Measurements from ENCODE around the gene HAPLN3. TPM values are rescaled to one million over a fixed set of nuclear protein-coding genes. Genes with fewer than 3 reads are reported as not detected.
A peak's percentile ranks its signal among the peaks of the same experiment; 100 is the strongest.

Gene HAPLN3
- total RNA-seq, 1 experiment from 2014 or later, result 42.4 TPM

DNA sequence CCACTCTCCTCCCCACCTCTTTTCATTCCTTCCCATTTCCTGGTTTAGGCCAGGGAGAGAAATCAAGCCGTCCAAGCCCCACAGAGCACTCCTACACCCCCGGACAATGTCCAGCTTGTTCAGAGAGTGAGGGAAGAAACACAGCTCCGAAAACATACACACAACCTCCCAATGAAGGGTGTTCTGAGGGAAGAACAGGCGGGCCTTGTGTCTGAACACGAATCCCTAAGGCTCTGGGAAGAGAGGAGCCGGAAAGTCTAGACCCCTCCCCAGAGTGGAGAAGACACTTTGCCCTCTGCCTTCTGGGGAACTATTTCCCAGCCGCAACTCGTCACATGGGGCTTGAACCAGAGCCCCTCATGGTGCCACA is 61.6 kb downstream of the HAPLN3 start:
- H2AFZ ChIP-seq (ENCODE audit: low read length), result no peak overlapping the region
- no peak overlapping the region for H4K91ac ChIP-seq (ENCODE audit: insufficient read length, low read depth, low read length)
- H2BK5ac ChIP-seq (ENCODE audit: insufficient read length, low read length), result no peak overlapping the region
- H4K5ac ChIP-seq (ENCODE audit: insufficient read length, low read depth, low read length), result no peak overlapping the region
- no peak overlapping the region for H3K18ac ChIP-seq (ENCODE audit: insufficient read length, low read depth, low read length)
- Mint-ChIP-seq H3K27me3 (ENCODE audit: low read depth) (peaks cover 7% of the 10 kb centered on the region), H3K9me3 (no peaks in the 10 kb centered on the region), H3K27ac (peak overlapping the region in 1 of 3 experiments; percentile 43; a peak in 1 of 7 replicates), H3K4me3 (no peak overlapping the region), H3K4me1 (peaks cover 3 to 8% of the 10 kb centered on the region in 2 experiments; a peak in 2 of 4 replicates), H3K36me3 (ENCODE audit: insufficient read depth in 1 of 3, low read depth in 3 of 3) (no peaks in the 10 kb centered on the region)
- no peaks in the 10 kb centered on the region for H4K20me1 ChIP-seq (ENCODE audit: control insufficient read depth, insufficient read depth, insufficient read length)
- no peak overlapping the region for H2BK15ac ChIP-seq (ENCODE audit: low read depth, low read length)
- WGBS (ENCODE audit: extremely low coverage, insufficient read length, low lambda C conversion rate), result no CpG with 5 or more reads among the region's 8 CpGs
- no peak overlapping the region for H3K56ac ChIP-seq (ENCODE audit: insufficient read length, low read depth, low read length)
- no peak overlapping the region for H2AK5ac ChIP-seq (ENCODE audit: insufficient read length, low read length)
- no peak overlapping the region for H3K14ac ChIP-seq (ENCODE audit: insufficient read depth, low read length)
- H2BK20ac ChIP-seq (ENCODE audit: low read depth, low read length, poor library complexity, severe bottlenecking), result no peak overlapping the region
- H3K9me3 ChIP-seq (ENCODE audit: control insufficient read depth, low read depth, low read length), result no peaks in the 10 kb centered on the region
- H3K23me2 ChIP-seq (ENCODE audit: insufficient read length, low read depth, low read length, poor library complexity, severe bottlenecking), result no peaks in the 10 kb centered on the region
- no peak overlapping the region for H2BK12ac ChIP-seq (ENCODE audit: insufficient read length, low read depth, low read length)
- no peaks in the 10 kb centered on the region for H3K27me3 ChIP-seq (ENCODE audit: insufficient read depth, low read length)
- no peaks in the 10 kb centered on the region for H3K79me1 ChIP-seq (ENCODE audit: insufficient read depth, low read depth, low read length, poor library complexity, severe bottlenecking)
- no peak overlapping the region for H3K4me2 ChIP-seq (ENCODE audit: insufficient read depth, insufficient read length, low read length)
- H3K4me1 ChIP-seq (ENCODE audit: insufficient read depth, low read length), result no peaks in the 10 kb centered on the region
- no peak overlapping the region for H3K4ac ChIP-seq (ENCODE audit: low read depth, low read length)
- H3K23ac ChIP-seq (ENCODE audit: insufficient read length, low read depth, low read length), result no peak overlapping the region
- H3K27ac ChIP-seq (ENCODE audit: insufficient read length, low read depth, low read length), result no peak overlapping the region
- no peaks in the 10 kb centered on the region for H3K79me2 ChIP-seq (ENCODE audit: insufficient read depth, low read length)
- DNase-seq, result no peak
- no peak for TF ChIP-seq CTCF (conservative IDR thresholded peaks at IDR 0.05)
- H3K9ac ChIP-seq (ENCODE audit: extremely low read depth, insufficient read length, low read length), result no peak overlapping the region
- H4K8ac ChIP-seq (replicated peaks; ENCODE audit: insufficient read length, low read depth, low read length), result no peak overlapping the region
- no peak overlapping the region for H3T11ph ChIP-seq (ENCODE audit: low read length)
- no peak overlapping the region for H2BK120ac ChIP-seq (ENCODE audit: low read depth, low read length, poor library complexity, severe bottlenecking)
